Fibroblast of skin of left biceps (primary cell): ENCODE results near the gene TRMO.

Experiments used
- DNase-seq, 2 experiments: peaks; one replicate each; pipeline ENCODE4 v3.0.0-alpha.2; 2013; ENCODE audit warnings: low read depth in 2 of 2

The TRMO gene

DNA sequence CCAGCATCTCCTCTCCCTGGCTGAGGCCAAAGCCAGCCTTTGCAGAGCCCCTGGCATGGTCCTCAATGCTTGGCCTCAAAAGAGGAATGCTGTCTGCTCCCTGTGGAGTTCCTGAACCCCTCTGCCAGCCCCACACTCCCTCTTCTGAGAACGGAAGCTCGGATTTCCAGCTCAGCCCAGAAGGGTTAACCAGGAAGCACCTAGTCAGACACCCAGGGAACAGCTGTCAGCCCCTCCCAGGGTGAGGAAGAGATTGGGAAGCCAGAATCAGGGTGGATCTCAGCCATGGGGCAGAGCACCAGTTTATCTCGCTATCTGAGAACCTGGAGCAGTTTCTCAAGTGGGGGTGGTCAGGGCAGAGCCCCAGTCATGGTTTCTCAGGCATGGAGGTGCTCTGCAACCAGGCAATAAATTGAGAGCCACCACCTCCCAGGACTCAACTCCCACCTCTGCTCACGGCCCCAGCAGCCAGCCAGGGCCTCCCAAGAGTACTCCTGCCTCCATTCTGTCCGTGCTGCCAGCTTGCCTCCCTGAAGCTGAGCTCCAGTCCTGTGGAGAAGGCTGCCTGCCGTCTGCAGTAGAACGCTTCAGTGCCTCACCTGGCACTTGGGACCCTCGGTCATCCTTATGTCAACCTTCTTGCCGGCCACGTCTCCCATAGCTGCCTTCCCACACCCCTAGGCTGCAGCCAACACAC is 61.7 kb downstream of the TRMO start:
- no peak for DNase-seq

- DNase-seq = no peak
Observed at GRCh38 chr9:97859346-97859745, 63.0 kb downstream of the TRMO start.

DNA sequence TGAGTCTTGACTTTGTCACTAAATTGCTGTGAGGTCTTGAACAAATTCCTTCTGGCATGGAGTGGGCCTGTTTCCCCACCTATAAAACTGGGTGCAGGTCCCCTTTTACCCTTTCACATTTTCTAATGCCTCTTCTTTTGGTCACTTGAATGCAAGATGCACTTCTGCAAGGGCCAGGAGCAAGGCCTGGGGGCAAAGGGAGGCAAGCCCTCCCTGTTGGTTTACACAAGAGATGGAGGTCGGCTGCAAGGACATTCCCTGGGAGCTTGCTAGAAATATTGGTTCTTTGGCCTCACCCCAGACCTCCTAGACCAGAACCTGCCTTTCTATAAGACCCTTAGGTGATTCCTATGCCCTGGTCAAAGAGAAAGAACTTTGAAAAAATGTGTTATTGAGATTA is 63.5 kb downstream of the TRMO start:
- DNase-seq = no peak

GRCh38 chr9:97858393-97858713 is 63.9 kb downstream of the TRMO start:
- no peak for DNase-seq

DNA sequence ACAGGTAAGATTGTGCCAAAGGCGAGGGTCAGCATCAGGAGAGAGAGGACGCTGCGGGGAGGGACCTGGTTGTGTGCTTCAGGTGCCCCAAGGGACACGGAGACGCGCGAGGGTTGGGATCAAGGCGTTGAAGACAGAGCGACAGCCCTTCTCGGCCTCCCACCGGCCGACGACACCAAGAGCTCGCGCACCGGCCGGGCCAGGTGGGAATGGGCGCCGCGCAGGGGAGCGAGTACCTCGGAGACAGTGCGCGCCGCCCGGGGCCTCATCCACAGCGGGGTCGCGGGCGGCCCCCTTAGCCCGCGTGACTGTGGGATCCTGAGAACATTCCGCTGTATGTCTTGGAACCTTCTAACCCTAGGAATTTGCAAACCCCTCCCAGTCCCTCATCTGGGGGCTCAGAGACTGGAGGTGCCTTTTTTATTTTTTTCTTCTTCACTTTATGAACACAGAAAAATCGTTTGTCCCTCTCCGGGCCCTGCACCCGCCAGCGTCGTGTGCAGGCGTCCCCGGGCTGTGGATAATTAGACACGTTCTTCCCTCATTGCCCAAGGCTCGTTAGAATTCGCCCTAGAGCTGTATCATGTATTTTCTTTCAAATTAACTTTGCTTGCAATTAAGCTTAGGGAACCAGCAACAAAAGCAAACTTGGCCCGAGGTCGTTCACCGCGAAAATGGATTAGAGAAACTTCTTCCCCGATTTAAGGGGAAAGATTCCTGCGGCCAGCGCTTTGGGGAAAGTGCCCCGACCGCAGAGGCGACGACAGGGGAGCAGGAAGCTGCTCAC is 64.5 kb downstream of the TRMO start:
- DNase-seq = no peak

DNA sequence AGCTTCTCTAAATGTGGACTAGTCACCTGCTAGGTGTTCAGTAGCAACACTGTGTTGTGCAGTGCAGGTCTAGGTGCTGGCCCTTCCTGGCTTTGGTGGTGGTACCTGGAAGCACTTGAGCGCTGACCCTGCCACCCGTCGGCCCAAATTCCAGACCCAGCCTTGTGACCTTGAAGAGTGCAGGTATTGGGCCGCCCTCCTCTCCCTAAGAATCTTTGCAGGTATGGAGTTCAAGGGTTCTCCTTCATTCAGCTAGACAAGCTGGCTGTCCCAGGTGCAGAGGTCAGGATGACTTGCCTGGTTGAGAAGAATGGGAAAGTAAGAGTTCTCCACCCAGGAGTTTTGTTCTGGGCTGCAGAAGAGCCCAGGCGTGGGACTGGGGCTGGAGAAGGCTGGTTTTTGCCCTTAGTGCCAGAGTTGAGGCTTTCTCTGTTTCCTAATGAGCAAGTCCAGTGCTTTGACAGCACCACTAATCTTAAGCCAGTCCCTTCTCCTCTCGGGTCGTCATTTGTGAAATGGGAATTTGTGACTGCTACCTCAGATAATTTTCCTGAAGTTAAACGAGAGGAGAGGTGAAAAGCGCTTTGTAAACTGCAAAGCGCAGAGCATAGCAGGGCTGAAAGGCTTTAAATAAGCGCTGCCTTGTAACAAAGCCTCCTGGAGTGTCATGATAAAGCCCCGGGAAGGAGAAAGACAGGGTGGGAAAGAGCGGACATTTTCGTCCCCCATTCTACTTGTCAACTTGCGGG is 65.3 kb downstream of the TRMO start:
- no peak for DNase-seq

DNA sequence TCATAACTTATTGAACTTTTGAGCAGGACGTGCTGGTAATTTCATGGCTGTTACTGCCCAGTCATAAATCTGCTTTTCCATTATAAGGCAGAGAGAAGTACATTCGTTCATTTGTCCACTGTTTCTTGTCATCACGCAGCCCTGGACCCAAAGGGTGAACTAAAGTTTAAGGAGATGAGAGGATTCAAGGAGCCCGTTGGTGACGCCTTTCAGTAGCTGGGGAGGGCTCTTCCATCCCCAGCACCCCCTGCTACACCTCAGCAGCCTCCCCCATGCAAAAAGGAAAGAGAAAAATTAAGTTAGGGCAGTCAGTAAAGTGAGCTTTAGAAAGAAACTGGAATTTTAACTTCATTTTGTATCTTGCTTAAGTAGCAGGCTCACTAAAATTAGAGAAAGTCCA is 66.4 kb downstream of the TRMO start:
- DNase-seq = no peak

- DNase-seq = no peak
Observed at GRCh38 chr9:97855486-97855875, 66.8 kb downstream of the TRMO start.

DNA sequence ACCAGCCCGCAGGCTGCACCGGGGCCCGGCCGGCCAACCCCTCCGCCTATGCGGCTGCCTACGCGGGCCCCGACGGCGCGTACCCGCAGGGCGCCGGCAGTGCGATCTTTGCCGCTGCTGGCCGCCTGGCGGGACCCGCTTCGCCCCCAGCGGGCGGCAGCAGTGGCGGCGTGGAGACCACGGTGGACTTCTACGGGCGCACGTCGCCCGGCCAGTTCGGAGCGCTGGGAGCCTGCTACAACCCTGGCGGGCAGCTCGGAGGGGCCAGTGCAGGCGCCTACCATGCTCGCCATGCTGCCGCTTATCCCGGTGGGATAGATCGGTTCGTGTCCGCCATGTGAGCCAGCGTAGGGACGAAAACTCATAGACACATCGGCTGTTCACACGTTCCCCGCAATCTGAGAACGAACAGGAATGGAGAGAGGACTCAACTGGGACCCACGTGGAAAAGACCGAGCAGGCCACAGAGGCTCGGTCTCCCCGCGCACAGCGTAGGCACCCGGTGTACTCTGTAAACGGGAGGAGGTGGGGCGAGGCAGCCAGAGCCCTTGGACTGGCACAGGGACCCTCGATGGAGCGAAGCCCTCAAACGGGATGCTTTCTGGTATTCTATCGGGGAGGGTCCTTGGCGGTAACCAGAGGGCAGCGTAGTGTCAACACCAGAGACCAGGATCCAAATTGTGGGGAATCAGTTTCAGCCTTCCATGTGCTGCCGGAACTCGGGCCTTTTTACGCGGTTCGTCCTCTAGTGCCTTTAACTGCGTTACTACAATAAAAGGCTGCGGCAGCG is 67.4 kb downstream of the TRMO start:
- no peak for DNase-seq
